KBM-7 (cell line): ENCODE results near the gene SCARB2.

Experiments
- DNase-seq: peaks from one replicate; pipeline ENCODE4 v3.0.0-alpha.2; 2015
- in situ Hi-C: fragments of 300-500 bp; cut with MboI; formaldehyde crosslinking; loops from 2 replicates; pipeline ENCODE4 v1.14.3; 2020; ENCODE audit warnings: low sequenced_read_pairs, low pct_unique_long_range_greater_than_20kb, mixed read lengths

SCARB2 gene

GRCh38 chr4:76233083-76233482, 19.5 kb upstream of the SCARB2 start:
- no peak for DNase-seq
- in situ Hi-C loops = no loop called here

- in situ Hi-C loops = no loop called here
- DNase-seq = no peak
These were observed 19.1 kb upstream of the SCARB2 start for GRCh38 chr4:76232681-76233080.

GRCh38 chr4:76226418-76226817, 12.8 kb upstream of the SCARB2 start:
- no peak for DNase-seq
- in situ Hi-C loops = no loop called here

GRCh38 chr4:76224171-76224570, 10.5 kb upstream of the SCARB2 start:
- in situ Hi-C loops = no loop called here
- DNase-seq = no peak

GRCh38 chr4:76219299-76220055, 5.9 kb upstream of the SCARB2 start:
- no peak for DNase-seq
- in situ Hi-C loops = no loop called here

GRCh38 chr4:76216975-76217814, 3.6 kb upstream of the SCARB2 start:
- DNase-seq = no peak
- in situ Hi-C loops = no loop called here

- no peak for DNase-seq
- in situ Hi-C loops = no loop called here
These were observed 2.9 kb upstream of the SCARB2 start for GRCh38 chr4:76216524-76216923.

GRCh38 chr4:76215077-76215476, 1.5 kb upstream of the SCARB2 start:
- in situ Hi-C loops = no loop called here
- no peak for DNase-seq

GRCh38 chr4:76214177-76214675, 602 bp upstream of the SCARB2 start:
- DNase-seq = no peak
- in situ Hi-C loops = no loop called here

GRCh38 chr4:76212851-76213414, 691 bp downstream of the SCARB2 start:
- DNase-seq = peak; percentile 20
- in situ Hi-C loops = no loop called here

- in situ Hi-C loops = no loop called here
- no peak for DNase-seq
These were observed 1.6 kb downstream of the SCARB2 start for GRCh38 chr4:76211769-76212708.

GRCh38 chr4:76210452-76210851, 3.2 kb downstream of the SCARB2 start:
- in situ Hi-C loops = no loop called here
- DNase-seq = peak; percentile 43

- DNase-seq = no peak
- in situ Hi-C loops = no loop called here
These were observed 3.7 kb downstream of the SCARB2 start for GRCh38 chr4:76209881-76210280.

GRCh38 chr4:76208005-76208765, 5.4 kb downstream of the SCARB2 start:
- peak; percentile 92 for DNase-seq
- in situ Hi-C loops = no loop called here

GRCh38 chr4:76207549-76207948, 6.1 kb downstream of the SCARB2 start:
- in situ Hi-C loops = no loop called here
- no peak for DNase-seq

- in situ Hi-C loops = no loop called here
- no peak for DNase-seq
These were observed 7.2 kb downstream of the SCARB2 start for GRCh38 chr4:76206222-76206942.

GRCh38 chr4:76205476-76205875, 8.1 kb downstream of the SCARB2 start:
- in situ Hi-C loops = no loop called here
- DNase-seq = no peak

GRCh38 chr4:76204936-76205335, 8.7 kb downstream of the SCARB2 start:
- no peak for DNase-seq
- in situ Hi-C loops = no loop called here
